Esophagus muscularis mucosa (tissue), 4 donors: ENCODE results near the gene ZNF584. TPM values are rescaled to one million over a fixed set of nuclear protein-coding genes. Genes with fewer than 3 reads are reported as not detected.
"Not testable (repeated sequence)": the region's sequence is repeated elsewhere in the genome, so short reads cannot be mapped to it uniquely, and the experiment has no call there.

Source experiments
- DNase-seq: peaks from one replicate; pipeline ENCODE4 v3.0.0-alpha.2; 2017; ENCODE audit errors: extremely low spot score
- H3K27ac ChIP-seq, 4 donors: fragments of 200-600 bp; sonication (generic); replicated peaks in 1 of 4; 1 replicate in 3 of 4; 2 replicates in 1 of 4; pipeline ENCODE4 v1.5.1; 2016 to 2019; ENCODE audit warnings: mild to moderate bottlenecking in 1 of 4
- H3K27me3 ChIP-seq, 4 donors: fragments of 200-600 bp; sonication (generic); one replicate each; pipeline versions ENCODE4 v1.5.1 to v1.6.0; 2016 to 2019
- H3K36me3 ChIP-seq, 4 donors: fragments of 200-600 bp; sonication (generic); one replicate each; pipeline ENCODE4 v1.5.1; 2016 to 2019
- H3K4me1 ChIP-seq, 4 donors: fragments of 200-600 bp; sonication (generic); one replicate each; pipeline ENCODE4 v1.5.1; 2016 to 2019
- H3K4me3 ChIP-seq, 4 donors: fragments of 200-600 bp; sonication (generic); 1 replicate in 2 of 4; 2 replicates in 2 of 4; pipeline ENCODE4 v1.5.1; 2016 to 2019; ENCODE audit warnings: mild to moderate bottlenecking in 4 of 4, moderate library complexity in 1 of 4
- H3K9me3 ChIP-seq, 4 donors: fragments of 200-600 bp; sonication (generic); 1 replicate in 3 of 4; 2 replicates in 1 of 4; pipeline ENCODE4 v1.5.1; 2016 to 2019
- EP300 ChIP-seq: sonication (generic); formaldehyde crosslinking; IDR thresholded peaks from one replicate; pipeline ENCODE4 v1.6.1; 2017; ENCODE audit warnings: antibody characterized with exemption
- POLR2A ChIP-seq: fragments of 450-650 bp; IDR thresholded peaks from one replicate; pipeline ENCODE4 v1.6.1; 2017; ENCODE audit warnings: antibody characterized with exemption, moderate library complexity, mild to moderate bottlenecking, low read depth
- POLR2AphosphoS5 ChIP-seq, 2 donors: sonication (generic); formaldehyde crosslinking; IDR thresholded peaks; one replicate each; pipeline ENCODE4 v1.6.1; 2017; ENCODE audit warnings: antibody characterized with exemption in 2 of 2
- WGBS: methylation state at CpG from one replicate; pipeline ENCODE4 v1.1.5; 2018; 5-methylcytosine and 5-hydroxymethylcytosine counted together
- intact Hi-C: fragments of 100-400 bp; cut with DNase I; formaldehyde crosslinking; loops from one replicate; pipeline ENCODE4 v1.15.1; 2023
- total RNA-seq, 4 donors: library from RNA; depleted of rRNA; stranded (reverse); fragments of >200 nt; gene quantifications; one replicate each; pipeline versions ENCODE4 v1.1.0 to v1.2.1, GENCODE V29; 2016
- TF ChIP-seq, protein P1 (sequence below), 3 experiments: fragments of 200-600 bp in 2 of 3; fragments of 450-650 bp in 1 of 3; sonication (generic) in 2 of 3; IDR thresholded peaks; one replicate each; pipeline ENCODE4 v1.5.1; 2017 to 2019; ENCODE audit warnings: antibody characterized with exemption in 3 of 3, mild to moderate bottlenecking in 2 of 3, moderate library complexity in 1 of 3

Gene ZNF584
- total RNA-seq, 4 donors from 2014 or later: 11.6 to 24.2 (median 18.9) TPM

DNA sequence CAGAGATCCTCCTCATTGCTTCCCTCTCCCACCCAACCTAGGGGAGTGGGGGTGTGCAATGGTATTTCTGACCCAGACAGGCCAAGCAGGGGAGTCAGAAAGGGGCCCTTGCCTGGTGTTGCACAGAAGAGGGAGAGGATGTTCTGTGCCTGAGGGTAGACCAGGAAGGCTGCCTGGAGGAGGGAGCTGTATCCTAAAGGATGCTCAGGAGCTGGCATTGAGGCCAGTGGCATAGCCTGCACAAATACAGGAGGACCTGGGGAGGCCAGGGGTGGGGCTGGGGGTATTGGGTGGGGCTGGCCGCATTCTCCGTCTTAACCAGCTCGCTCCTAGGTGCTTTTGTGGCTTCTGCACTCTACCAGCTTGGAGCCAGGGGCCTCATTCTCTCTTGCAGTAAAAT is 8.5 kb upstream of the ZNF584 start:
- TF ChIP-seq POLR2AphosphoS5 (IDR thresholded peaks at IDR 0.05): no peak
- no peak for TF ChIP-seq POLR2A
- TF ChIP-seq EP300: no peak
- TF ChIP-seq, protein P1, sequence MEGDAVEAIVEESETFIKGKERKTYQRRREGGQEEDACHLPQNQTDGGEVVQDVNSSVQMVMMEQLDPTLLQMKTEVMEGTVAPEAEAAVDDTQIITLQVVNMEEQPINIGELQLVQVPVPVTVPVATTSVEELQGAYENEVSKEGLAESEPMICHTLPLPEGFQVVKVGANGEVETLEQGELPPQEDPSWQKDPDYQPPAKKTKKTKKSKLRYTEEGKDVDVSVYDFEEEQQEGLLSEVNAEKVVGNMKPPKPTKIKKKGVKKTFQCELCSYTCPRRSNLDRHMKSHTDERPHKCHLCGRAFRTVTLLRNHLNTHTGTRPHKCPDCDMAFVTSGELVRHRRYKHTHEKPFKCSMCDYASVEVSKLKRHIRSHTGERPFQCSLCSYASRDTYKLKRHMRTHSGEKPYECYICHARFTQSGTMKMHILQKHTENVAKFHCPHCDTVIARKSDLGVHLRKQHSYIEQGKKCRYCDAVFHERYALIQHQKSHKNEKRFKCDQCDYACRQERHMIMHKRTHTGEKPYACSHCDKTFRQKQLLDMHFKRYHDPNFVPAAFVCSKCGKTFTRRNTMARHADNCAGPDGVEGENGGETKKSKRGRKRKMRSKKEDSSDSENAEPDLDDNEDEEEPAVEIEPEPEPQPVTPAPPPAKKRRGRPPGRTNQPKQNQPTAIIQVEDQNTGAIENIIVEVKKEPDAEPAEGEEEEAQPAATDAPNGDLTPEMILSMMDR (IDR thresholded peaks at IDR 0.05): no peak
- H3K36me3 ChIP-seq: peaks cover 0 to 6% (median 6%) of the 10 kb centered on the region in 4 donors
- peaks cover 17 to 37% (median 33%) of the 10 kb centered on the region in 4 donors for H3K4me1 ChIP-seq
- peaks cover 0 to 29% (median 15%) of the 10 kb centered on the region in 4 donors for H3K27me3 ChIP-seq
- 80% methylated on average over 1 of the region's 3 CpGs for WGBS
- H3K4me3 ChIP-seq: peak overlapping the region in 1 of 4 donors; percentile 65
- DNase-seq: no peak
- intact Hi-C loops: loop anchor here (5.0 kb wide), 1 partner anchor 37 kb away; no protein-coding TSS in a partner anchor
- no peak overlapping the region for H3K27ac ChIP-seq
- H3K9me3 ChIP-seq: no peaks in the 10 kb centered on the region

DNA sequence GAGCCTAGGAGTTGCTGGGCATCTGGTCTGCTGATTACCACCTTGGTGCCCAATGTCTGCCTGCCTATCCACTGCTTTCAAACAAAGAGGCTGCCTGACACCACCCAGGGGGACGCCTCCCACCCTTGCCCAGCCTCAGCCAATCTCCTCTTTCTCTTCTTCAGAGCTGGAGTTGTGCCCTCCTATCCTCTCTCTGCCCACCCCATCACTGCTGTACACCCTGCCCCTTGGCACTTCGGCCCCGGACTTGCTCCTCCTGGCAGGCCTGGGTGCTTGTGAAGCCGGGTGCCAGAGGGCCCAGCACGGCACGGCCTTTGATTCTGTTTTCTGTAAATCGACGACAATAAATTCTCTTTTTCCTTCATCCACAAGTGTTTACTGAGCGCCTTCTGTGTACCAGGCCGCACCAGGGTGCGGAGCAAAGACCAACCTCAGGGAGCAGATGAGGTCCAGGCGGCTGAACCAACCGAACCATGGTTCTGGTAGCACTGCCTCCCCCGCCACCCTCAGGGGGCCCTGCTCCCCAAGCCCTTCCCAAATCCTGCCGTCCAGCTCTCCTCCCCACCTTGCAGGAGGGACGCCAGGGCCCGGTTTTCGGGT is 8.0 kb upstream of the ZNF584 start:
- Histone ChIP-seq H3K4me1 (peaks cover 17 to 37% (median 33%) of the 10 kb centered on the region in 4 donors), H3K27ac (peak overlapping the region in 3 of 4 donors; percentile 23 to 81 (median 70)), H3K36me3 (peaks cover 0 to 1% (median under 1%) of the 10 kb centered on the region in 4 donors), H3K27me3 (peaks cover 0 to 26% (median 15%) of the 10 kb centered on the region in 4 donors), H3K4me3 (peak overlapping the region; percentile 60 to 67 (median 65)), H3K9me3 (no peaks in the 10 kb centered on the region)
- TF ChIP-seq EP300: no peak
- TF ChIP-seq, protein P1 (IDR thresholded peaks at IDR 0.05): no peak
- TF ChIP-seq POLR2AphosphoS5 (IDR thresholded peaks at IDR 0.05): no peak
- TF ChIP-seq POLR2A: no peak
- intact Hi-C loops: loop anchor here (5.0 kb wide), 1 partner anchor 37 kb away; no protein-coding TSS in a partner anchor
- 61% methylated on average over 14 of the region's 18 CpGs for WGBS
- DNase-seq: no peak

DNA sequence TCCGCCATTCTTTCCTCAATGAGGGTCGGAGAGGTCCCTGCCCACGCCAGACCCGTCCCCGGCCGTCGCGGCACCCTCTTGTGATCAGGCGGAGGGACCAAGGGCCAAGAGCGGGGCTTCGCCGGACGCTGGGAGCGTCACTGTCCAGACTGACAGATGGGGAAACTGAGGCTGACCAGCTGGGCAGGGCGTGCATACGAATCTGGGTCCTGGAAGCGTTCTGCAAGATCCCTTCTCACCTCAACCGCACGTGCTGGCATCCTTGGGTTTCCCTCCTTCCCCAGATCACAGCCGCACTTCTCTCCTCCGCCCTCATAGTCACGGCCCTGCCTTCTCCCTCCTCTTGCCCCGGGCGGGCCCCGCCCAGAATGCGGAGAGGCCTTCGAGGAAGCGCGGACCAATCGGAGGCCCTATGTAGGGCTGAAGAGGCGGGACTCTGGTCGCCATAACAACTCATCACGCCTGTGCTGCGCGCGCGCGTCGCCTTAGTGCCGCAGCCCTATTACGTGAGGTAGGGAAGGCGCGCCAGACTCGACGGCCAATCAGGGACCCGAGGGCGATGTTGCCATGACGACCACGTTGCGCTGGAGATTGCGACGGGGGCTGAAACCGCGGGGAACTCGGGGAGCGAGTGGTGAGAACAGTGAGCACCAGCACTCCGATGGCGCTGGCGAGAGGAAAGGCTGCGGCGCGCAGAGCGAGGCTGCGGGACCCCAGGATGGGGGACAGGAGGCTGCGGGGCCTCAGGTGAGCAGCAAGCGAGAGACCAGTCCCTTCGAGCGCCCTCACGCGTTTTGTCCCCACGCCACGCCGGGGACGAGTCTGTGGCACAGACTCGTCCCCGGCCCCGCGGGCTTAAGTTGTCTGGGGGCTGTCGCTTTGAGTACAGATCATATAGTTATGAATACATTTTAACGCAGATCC is 7.3 kb upstream of the ZNF584 start:
- TF ChIP-seq, protein P1 (IDR thresholded peaks at IDR 0.05): peak in 1 of 3 experiments; percentile 17
- TF ChIP-seq POLR2AphosphoS5 (IDR thresholded peaks at IDR 0.05) (peak; percentile 82 to 90), POLR2A (no peak)
- peak; percentile 100 for DNase-seq
- Histone ChIP-seq H3K27ac (peak overlapping the region; percentile 70 to 81 (median 70)), H3K27me3 (peaks cover 0 to 18% (median 8%) of the 10 kb centered on the region in 4 donors), H3K4me3 (peak overlapping the region; percentile 60 to 67 (median 65)), H3K4me1 (peaks cover 14 to 32% (median 27%) of the 10 kb centered on the region in 4 donors), H3K9me3 (no peaks in the 10 kb centered on the region), H3K36me3 (no peaks in the 10 kb centered on the region)
- intact Hi-C loops: loop anchor here (5.0 kb wide), 1 partner anchor 36 kb away; no protein-coding TSS in a partner anchor
- WGBS: under 1% methylated on average over 50 of the region's 80 CpGs

DNA sequence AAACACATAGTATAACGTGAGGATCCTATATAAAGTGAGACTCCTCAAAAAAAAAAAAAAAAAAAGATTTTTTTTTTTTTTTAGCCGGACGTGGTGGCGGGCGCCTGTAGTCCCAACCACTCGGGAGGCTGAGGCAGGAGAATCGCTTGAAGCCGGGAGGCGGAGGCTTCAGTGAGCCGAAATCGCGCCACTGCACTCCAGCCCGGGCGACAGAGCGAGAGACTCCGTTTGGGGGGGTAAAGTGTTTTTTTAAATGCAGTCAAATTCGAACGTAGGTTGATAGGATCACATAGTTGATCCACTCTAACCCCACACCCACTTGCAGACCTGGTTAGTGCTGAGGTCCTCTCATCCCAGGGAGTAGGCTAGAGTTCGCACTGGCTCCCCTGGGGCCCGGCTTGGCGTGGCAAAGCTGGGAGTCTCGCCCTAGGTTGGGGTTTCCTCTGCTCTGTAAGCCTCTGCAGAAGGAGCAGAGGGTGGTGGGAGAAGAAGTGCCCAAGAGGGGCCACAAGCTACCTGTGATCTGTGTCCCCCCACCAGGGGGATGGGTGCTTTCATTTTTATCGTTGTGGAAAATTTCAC is 6.5 kb upstream of the ZNF584 start:
- no peaks in the 10 kb centered on the region for H3K9me3 ChIP-seq
- DNase-seq: no peak
- H3K4me1 ChIP-seq: peaks cover 14 to 27% (median 23%) of the 10 kb centered on the region in 4 donors
- peak overlapping the region; percentile 60 to 67 (median 65) for H3K4me3 ChIP-seq
- H3K27ac ChIP-seq: peak overlapping the region; percentile 70 to 81 (median 70)
- intact Hi-C loops: loop anchor here (5.0 kb wide), 1 partner anchor 35 kb away; no protein-coding TSS in a partner anchor
- WGBS: 28% methylated on average over 23 of the region's 23 CpGs
- TF ChIP-seq, protein P1 (IDR thresholded peaks at IDR 0.05): no peak
- TF ChIP-seq POLR2AphosphoS5 (IDR thresholded peaks at IDR 0.05) (no peak), POLR2A (no peak), EP300 (no peak)
- peaks cover 0 to 12% (median 4%) of the 10 kb centered on the region in 4 donors for H3K27me3 ChIP-seq
- H3K36me3 ChIP-seq: no peaks in the 10 kb centered on the region

DNA sequence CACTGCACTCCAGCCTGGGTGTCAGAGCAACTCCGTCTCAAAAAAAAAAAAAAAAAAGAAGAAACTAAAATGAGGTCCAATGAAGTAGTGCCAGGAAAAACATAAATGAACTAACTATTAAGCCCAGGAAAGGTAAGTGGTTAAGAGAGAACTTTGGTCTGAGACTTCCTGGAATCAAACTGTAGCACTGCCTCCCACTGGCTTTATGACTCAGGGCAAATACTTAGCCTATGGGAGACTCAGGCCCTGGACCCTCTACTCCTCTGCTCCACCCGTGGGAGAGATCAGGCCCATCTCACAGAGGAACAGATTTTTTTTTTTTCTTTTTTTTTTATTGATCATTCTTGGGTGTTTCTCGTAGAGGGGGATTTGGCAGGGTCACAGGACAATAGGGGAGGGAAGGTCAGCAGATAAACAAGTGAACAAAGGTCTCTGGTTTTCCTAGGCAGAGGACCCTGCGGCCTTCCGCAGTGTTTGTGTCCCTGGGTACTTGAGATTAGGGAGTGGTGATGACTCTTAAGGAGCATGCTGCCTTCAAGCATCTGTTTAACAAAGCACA is 4.5 kb upstream of the ZNF584 start:
- H3K4me1 ChIP-seq: peaks cover 23 to 37% (median 34%) of the 10 kb centered on the region in 4 donors
- intact Hi-C loops: loop anchor here (5.0 kb wide), 1 partner anchor 33 kb away; no protein-coding TSS in a partner anchor
- DNase-seq: not testable (repeated sequence)

More for the DNA sequence above, 4.5 kb upstream of the ZNF584 start:
- 80% methylated on average over 5 of the region's 5 CpGs for WGBS
- H3K27me3 ChIP-seq, H3K9me3 ChIP-seq, H3K4me3 ChIP-seq, H3K27ac ChIP-seq, H3K36me3 ChIP-seq: not testable (repeated sequence)
